GM21360 (cell line): Measurements from ENCODE around the gene KLK13.

Experiments used
- ATAC-seq: cut with Tn5 transposase; IDR thresholded peaks from one replicate; pipeline ENCODE4 v1.9.1; 2021; ENCODE audit warnings: mild to moderate bottlenecking, moderate library complexity; ENCODE audit not compliant: unreplicated experiment

Gene KLK13

DNA sequence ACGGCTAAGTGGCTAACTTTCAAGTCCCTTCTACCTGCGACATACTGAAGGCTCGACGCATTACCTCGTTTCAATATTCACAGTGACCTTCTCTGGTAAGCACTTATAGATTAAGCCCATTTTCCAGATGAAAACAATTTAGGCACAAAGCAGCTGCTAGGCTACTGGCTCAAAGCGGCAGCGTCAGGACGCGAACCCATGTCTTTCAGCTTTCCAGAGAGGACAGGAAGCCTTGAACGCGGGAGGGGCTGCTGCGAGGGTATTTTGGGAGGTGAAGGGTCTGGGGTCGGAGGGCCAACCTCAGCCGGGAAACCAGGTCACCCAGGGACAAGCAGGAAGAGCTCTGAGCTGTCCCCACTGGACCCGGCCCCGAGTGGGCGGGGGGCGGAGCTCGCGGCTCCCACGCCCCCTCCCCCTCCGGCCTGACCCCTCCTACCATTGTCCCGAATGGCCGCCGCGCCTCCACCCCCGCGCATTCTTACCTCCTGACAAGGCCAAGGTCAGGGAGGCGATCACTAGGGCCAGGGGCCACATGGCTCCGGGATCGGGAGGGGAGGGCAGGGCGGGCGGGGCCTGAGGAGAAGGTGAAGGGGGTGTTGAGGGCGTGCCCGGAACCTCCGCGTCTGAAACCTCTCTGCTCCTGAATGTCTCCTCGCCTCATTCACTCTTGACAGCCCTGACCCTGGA is at the start of gene KLK13:
Gene KLK13 (minus strand): TSS at position 559 of the 687 bp plus-strand sequence. CDS start 25 bp downstream, at position 534.
- ATAC-seq: no peak

- no peak for ATAC-seq
Measured at GRCh38 chr19:51114087-51114729, 49.3 kb upstream of the KLK13 start.

DNA sequence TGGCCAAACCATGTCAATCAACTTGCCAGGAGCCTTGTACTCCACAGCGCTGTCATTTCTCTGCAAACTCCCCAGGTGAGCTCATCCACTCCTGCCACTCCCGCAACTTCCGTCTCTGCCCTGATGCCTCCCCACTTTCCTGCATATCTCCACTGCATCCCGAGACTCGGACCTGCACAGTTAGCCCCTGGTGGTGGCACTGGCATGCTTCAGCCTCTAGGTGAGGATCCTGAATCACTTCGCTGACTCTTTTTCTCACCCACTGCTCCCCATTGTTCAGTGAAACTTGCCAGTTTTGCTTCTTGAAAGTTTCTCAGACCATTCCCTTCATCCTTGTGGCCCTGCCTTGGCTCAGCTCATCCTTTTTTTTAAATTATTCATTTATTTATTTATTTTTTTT is 46.7 kb upstream of the KLK13 start:
- ATAC-seq: no peak

- no peak for ATAC-seq
Measured at GRCh38 chr19:51110666-51110971, 45.7 kb upstream of the KLK13 start.

DNA sequence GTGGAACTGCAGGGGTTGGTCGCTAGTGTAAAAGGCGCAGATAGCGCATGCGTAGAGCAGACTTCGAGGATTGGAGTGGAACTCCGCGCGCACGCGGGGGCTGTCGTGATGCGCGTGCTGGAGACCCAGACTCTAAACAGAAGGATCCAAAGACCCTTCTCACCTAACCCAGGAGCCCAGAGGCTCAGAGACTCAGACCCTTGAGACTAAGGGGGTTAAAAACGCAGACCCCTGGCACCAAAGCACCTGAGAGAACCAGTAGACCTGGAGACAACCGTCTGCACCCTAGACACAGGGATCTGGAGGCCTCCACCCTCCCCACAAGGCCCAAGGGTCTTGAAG is 43.9 kb upstream of the KLK13 start:
- ATAC-seq: peak; percentile 24

- ATAC-seq: peak; percentile 92
Measured at GRCh38 chr19:51108066-51108804, 43.3 kb upstream of the KLK13 start, which contains the start of gene CTU1. Gene CTU1 (minus strand): TSS chr19:51108409. CDS start chr19:51104569, 3,840 bp downstream.

- ATAC-seq: peak; percentile 3
Measured at GRCh38 chr19:51107406-51108065, 42.6 kb upstream of the KLK13 start.

DNA sequence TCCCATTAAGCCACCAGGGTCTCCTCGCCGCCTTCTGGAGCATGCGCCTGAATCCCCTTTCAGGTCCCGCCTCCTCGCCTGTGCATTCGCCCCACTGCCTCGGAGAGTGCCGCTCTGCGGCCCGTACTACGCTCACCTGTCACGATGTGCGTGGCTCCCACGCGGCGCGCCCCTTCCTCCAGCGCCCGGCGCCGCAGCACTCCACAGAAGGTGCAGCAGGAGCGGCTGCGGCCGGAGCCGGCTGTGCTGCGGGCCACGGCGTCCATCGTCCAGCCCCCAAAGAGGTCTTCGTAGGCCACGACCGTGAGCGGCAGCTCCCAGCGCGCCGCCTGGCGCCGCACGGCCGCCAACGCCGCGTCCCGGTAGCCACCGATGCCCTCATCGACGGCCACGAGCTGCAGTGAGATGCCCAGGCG is 39.0 kb upstream of the KLK13 start:
- no peak for ATAC-seq

DNA sequence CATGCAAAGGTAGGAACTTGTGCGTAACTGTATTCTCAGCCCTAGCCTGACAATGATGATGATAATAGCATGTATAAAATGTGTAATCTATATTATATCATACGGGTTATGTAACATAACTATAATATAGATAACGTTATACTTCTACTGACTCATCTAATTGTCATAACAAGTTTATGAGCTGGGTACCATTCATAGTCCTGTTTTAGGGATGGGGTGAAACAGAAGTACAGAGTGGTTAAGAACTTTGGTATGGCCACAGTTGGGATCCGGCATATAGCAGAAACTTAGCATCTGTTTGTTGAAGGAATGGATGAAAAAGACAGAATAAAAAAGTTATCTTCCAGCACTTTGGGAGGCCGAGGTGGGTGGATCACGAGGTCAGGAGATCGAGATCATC is 38.1 kb upstream of the KLK13 start:
- no peak for ATAC-seq

DNA sequence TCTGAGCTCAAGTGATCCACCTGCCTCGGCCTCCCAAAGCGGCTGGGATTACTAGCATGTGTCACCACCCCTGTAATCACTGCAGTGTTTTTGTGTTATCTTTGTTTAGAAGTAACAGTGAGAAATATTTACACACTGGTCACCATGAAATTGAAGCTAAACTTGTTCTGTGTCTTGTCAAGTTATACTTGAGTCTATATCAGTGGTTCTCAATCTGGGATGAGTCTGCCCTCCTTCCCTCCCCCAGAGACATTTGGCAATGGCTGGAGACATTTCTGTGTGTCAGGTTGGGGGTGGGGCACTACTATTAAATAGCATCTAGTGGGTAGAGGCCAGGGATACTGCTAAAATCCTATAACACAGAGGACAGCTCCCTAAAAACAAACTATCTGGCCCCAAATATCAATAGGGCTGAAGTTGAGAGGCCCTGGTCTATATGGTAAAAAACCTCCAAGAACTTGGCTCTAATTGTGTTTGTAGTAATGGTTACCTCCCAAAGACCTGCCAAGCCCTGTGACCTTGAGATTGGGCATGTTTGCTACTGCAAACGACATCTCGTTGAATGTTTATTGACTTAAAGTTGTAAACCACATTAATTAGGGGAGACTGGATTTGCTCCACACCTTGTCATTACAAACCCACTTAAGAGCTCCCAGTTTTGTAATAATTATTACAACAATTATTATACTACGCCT is 36.4 kb upstream of the KLK13 start:
- ATAC-seq: no peak

- ATAC-seq: no peak
Measured at GRCh38 chr19:51100601-51101000, 35.7 kb upstream of the KLK13 start.

GRCh38 chr19:51099047-51099382 is 34.1 kb upstream of the KLK13 start:
- no peak for ATAC-seq

- ATAC-seq: no peak
Measured at GRCh38 chr19:51098365-51099046, 33.6 kb upstream of the KLK13 start.

- no peak for ATAC-seq
Measured at GRCh38 chr19:51097796-51098195, 32.9 kb upstream of the KLK13 start.

- ATAC-seq: no peak
Measured at GRCh38 chr19:51097166-51097738, 32.4 kb upstream of the KLK13 start.

DNA sequence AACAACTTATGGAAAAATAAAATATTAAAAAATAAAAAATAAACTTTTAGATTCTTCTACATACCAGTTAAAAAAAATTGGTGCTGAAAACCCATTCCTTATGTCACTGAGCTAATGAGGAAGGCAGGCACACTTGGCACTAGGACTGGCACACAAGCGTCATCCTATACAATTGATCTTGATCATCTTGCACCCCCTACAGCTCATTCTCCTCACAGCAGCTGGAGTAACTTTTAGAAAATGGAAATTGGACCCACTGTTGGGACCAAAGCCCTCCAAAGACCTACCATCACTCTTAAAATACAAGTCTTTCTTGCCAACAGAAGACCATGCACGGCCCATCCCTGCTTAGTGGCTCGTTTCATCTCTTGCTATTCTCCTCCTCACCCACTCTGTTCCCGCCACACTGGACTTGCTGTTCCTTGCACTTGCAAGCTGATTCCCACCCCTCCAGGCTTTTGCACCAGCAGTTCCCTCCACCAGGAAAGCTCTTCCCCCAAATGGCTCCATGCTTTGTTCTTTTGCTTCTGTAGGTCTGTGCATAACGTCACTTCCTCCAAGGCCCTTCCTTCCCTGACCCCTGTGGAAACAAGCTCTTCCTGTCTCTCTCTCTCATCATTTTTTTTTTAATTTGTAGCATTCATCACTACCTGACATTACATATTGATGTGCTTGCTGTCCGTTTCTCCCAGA is 31.7 kb upstream of the KLK13 start:
- no peak for ATAC-seq

- no peak for ATAC-seq
Measured at GRCh38 chr19:51094696-51095279, 29.9 kb upstream of the KLK13 start.

DNA sequence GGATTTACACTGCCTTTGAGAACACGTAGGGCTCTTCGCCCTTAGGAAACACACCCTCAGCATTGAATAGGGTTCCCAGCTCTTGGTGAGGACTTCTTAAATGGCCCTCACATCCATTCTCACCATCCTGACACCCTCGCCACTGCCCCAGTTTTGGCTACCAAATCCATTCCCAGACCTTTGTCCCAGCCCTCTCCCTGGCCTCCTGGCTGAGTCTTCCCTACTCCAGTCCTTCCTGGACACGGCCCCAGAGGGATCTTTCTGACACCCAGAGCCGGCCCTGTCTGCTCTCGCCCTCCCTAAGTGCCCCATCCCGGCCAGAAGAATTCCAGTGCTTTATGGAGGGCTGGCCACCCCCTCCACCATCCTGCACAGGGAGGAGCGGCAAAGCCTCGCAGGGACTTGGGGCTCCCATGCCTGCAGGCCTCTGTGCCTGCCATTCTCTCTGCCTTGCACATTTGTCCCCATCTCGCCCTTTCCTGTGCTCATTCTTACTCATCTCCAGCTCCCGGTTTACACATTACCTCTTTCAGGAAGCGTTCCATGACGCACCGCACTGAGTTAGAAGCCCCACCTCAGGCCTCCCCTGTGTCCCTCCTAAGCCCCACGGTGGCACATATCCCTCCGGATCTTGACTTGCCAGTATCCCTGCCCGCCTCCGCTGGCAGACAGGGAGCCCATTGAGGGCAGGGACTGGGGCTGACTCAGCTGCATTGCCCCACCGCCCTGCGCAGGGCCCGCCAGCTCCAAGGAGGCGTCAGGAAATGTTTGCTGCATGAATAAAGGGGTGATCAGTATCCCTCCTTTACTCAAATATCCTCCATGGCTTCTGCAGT is 28.8 kb upstream of the KLK13 start:
- no peak for ATAC-seq
